DMS153 treated with DMSO at 0.1 percent for 48 hours (cell line): ENCODE measurements around the gene WIPF3.

Source experiments
- DNase-seq: peaks from one replicate; lab custom pipeline; 2025; ENCODE audit not compliant: unreplicated experiment; lab: John Stamatoyannopoulos, UW

The WIPF3 gene

DNA sequence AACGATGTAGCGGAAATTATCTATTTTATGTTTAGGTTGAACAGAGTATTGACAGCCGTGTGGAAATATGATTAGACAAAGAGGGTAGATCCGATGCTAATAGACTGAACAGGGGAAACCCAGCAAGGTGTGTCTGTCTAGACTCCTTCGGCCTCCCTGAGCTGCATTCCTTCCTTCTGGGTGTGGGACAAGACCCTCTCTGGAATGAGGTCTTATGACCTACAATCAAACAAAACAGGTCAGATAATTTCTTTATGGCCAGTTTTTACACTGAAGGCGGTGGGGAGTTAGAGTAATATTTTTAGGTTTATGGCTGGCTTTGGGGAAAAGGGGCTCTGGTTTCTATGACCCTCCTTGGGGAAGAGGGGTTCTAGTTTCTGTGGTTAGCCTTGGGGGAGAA, 41.2 kb downstream of the WIPF3 start:
- DNase-seq = no peak

DNA sequence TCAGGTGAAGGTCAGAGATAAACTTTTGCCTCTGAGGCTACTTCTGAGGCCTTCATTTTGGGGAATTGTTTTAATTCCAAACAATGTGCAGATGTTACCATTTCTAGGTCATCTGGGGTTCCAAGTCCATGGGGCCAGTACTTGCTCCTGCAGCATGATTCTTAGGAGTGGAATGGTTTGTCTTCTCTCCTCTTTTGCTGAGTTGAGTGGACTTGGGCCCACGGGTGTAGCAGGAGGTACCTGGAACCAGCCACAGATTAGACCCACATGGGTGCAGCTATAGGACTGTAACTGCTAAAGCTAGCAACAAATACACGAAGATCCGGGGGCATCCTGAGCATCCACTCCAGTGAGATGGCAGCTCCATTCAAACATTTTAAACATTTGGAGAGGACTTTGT, 41.6 kb downstream of the WIPF3 start:
- DNase-seq = no peak

DNA sequence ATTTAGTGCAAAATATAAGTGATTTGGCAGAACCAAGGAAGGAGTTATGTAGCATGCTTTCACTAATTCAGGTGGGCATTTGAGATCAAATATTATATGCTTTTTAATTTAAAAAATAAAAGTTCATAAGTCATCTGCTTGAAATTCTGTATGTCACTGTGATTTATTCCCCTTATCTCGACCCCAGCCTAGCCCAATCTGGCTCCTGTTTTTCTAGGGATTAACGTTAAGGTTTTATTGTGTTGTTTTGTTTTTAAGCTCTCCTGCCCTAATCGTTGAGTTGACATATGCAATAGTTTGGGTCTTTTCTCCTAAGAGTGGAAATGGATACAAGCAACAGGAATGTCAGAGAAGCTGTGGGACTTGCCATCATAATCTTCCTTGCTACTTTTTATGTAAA, 42.6 kb downstream of the WIPF3 start:
- DNase-seq = no peak

DNA sequence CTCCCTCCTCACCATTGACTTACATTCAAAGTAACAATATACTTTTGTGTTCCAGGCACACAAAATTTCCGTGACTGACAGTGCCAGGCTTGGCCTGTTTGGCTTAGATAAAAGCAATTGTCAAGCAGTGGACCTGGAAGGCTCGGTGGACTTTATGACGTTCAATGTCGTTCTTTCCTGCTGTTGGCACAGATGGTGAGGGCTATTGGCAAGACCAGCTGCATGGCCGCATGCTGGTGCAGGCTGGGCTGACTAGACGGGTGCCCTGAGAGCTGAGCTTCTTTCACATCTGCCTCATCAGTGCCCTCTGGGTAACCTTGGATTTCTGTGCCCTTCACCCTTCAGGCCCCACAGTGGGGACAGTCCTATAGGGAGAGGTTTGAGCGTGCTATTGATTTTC, 45.2 kb downstream of the WIPF3 start:
- DNase-seq = no peak

DNA sequence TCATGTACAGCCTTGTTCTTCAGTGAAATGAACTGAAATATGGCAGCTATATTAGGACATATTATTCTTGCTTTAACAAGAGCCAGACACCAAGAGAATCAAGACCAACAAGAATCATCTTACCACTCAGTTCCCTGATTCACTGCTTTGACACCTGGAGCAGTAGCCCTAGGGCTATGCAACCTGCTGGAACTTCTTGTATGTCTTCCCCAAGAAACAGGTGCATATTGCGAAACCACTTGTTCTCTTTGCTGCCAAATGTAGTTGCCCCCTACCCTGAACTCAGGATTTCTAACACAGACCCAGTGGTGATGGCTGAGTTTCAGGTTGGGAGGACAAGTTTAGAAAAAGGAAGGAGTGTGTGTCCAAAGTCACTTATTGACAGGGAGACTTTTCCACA, 46.1 kb downstream of the WIPF3 start:
- DNase-seq = no peak

DNA sequence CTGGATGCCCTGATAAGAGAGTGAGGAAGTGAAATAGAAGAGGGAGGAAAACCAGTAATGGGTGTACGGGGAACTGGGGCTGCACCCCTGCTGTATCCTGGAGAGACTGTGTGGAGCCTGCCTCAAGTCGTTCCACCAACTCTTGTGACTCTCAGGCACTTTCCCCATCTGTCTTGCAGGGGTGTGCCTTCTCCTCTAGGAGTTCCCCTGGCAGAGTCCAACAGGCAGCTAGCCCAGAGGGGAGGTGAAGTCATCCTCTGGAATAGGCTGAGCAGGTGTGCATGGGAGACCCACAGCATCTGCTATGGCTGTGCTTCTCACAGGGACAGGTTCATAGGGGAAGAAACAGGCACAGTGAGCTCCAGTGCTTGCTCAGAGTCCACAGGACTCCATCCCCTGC, 46.8 kb downstream of the WIPF3 start:
- no peak for DNase-seq

DNA sequence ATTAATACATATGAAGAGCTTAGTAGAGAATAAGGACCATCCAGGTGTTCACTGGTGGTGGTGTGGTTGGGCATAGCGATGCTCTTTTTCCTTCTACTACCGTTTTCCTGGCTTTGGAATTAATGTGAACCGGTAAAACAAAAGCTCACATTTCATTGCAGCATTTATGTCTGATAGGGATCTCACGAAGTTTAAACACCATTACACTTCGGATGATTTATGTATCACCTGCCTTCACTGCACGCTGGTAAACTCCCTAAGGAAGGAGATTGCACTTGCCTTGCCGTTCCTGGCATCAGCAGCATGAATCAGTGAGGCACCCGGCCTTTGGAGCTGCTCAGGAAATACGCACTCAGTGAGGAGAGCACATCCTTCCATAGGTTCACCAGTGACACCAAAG, 47.5 kb downstream of the WIPF3 start:
- peak; percentile 81 for DNase-seq

DNA sequence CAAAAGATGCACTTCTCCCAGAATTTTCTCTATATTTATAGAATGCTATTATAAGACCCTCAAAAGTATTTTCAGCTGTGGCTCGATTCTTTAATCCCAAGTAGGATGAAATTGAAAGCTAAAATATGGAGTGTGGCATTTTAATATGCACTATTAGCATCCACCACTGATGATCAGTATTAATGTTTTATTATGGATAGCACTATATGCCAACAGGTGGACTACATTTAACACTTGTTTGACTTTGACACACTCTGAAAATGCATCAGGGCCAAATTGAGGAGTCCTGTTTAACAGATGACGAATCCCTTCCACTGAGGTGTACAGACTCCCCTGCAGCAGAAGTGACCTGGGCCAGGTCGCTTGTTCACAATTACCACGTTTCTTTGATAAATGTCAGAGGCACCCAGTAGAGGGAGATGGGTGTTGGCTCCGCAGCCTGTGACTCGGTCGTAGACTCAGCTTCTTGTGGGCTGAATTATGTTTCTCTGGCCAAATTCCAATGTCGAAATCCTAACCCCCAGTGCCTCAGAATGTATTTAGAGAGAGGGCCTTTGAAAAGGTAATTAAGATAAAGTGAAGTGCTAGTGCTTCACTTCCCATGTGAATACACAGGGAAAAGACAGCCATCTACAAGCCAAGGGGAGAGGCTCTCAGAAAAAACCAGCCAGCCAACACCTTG, 48.1 kb downstream of the WIPF3 start:
- DNase-seq = no peak

DNA sequence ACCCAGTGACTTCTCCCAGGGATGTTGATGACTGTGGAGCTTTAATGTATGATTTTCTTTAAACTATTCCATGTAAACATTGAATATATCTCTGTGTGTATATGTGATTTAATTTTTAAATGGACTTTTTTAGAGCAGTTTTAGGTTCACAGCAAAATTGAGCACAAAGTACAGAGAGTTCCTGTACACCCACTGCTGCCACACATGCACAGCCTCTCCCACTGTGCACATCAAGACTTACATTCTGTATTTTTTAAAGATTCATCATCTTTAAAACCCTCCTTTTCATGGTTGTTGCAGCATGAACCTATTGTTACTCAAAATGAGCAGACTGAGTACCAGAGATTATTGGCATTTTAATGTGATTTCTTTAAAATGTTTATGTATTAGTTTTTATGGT, 51.3 kb downstream of the WIPF3 start:
- DNase-seq = no peak

DNA sequence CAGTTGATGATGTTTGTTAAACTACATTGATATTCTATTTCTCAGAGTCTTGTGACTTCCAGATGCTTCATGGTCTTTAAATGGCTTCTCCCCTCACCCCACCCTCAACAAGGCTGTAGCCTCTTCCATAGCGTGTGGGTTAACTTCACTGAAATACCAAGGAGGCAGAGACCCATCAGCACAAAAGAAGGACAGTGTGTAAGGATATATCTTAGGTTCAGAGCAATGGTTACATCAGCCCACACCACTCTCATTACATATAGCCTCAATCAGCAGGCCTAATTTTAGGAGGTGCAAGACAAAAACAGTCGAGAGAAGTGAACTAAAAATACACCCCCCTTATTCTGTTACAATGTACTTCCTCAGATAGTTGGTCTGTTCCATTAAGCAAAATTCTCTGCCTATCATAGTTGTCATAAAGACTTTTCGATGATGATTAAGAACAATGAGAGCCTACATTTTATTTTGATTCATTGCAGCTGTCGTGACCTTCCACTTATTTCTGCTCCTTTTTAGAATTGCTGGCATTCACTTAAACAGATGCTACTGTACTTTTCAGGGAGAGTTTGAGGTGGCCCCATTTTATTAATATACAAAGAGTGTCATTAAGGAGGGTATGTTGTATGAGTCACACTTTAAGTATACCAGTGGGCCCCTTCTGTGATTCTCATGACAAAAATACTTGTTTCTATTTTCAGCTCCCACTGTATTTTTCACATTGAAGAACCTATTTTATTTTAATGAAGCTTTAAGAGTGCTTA, 52.1 kb downstream of the WIPF3 start:
- DNase-seq = no peak

DNA sequence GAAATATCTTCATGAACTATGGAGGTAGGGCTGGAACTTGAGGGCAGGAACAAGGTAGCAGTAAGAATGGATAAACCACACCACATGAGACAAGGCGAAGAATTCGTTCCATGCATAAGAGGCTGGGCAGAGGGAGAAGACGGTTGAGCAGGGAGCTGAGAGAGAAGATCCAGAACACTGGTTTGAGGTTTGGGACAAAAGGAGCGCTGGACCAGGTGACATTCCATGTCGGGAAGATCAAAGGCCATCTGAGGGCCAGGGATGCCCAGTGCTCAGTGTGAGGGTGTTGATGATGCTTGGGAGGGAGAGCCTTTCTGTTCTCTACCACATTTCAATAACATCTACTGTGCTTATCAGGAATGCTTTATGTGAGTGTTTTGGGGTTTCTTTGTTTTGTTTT, 52.8 kb downstream of the WIPF3 start:
- no peak for DNase-seq

DNA sequence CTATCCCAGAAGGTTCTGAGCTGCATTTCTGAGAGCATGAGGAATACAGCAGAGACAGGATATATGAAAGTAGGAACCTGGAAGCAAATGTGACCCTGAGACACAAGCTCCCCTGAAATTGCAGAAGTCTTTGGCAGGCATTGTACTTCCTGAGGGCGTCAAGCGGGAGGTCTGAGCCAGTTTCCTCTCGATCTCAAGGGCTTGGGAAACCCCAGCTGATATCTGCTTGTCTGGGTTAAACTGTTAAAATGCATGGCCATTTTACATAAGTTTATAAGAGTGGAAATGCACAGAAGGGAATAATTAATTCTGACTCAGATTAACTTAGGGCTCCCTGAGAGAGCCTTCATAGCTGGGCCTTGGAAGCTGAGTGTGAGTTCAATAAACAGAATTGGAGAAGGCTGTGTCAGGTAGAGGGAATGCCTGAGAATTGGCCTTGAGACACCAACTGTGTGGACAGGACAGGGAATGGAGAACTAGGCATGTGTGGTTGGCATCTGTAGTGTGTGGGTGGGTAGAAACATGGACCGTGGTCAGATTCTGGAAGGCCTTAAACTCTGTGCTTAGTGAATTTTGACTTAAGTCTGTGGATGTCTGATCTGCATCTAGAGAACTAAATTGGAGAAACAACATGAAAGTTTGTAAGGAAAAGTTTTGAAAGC, 53.3 kb downstream of the WIPF3 start:
- DNase-seq = no peak

DNA sequence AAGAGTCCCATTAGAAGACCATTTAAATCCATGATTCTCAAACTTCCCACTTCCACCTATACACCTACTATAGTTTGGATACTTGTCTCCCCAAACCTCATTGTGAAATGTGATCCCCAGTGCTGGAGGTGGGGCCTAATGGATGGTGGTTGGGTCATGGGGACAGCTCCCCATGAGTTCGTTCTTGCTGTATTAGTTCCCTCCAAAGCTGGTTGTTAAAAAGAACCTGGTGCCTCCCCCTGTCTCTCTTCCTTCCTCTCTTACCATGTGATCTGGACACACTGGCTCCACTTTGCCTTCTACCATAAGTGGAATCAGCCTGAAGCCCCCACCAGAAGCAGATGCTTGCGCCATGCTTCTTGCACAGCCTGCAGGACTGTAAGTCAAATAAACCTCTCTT, 53.9 kb downstream of the WIPF3 start:
- DNase-seq = no peak

DNA sequence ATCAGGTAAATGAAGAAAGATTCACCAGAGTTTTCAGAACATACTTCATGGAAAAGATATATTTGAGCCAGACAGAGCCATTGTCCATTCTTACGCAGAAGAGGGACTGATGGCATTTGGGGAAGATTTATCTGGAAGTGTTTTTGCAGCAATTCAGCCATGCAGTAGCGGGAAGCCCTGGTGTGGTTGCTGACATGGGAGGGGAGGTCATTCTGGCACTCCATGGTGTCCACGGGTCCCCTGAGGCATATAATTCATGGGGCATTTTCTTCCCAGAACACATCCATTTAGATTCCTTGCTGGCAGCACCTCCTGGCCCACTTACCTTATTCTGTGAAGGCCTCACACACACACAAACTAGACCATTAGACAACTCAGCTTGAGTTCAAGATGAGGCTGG, 55.6 kb downstream of the WIPF3 start:
- no peak for DNase-seq

DNA sequence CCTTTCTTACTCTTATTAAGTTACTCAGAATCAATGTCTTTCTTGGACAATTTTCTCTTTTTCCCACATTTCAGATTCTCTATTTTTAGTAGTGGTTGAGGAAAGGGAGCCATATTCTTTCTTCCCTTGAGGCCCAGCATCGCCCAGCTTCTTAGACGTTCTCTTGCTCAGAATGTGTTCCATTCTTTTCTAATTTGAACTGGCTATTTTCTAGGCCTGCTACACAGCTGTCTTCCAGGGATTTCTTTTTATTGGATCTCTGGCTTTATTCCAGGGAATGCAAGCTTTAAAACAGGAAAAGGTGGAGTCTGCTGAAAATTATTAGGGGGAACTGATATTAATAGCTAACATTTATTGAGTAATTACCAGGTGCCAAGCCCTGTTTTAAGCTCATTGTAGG, 58.3 kb downstream of the WIPF3 start:
- DNase-seq = no peak

DNA sequence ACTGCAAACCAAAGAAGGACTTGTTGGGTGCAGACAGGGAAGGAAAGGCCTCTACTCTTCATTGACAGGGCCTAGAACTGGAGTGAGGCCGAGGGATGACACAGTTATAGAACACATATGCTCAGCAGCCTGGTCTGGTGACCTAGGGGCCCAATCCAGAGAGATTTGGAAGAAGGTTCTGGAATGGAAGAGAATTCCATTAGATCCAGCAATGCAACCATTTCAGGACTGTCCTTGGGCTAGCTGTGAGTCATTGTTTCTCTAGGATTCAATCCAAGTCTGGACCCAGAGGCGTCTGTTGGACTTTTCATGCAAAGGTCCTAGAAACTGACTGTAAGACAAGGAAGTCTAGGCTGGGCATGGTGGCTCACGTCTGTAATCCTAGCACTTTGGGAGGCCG, 59.2 kb downstream of the WIPF3 start:
- DNase-seq = no peak

DNA sequence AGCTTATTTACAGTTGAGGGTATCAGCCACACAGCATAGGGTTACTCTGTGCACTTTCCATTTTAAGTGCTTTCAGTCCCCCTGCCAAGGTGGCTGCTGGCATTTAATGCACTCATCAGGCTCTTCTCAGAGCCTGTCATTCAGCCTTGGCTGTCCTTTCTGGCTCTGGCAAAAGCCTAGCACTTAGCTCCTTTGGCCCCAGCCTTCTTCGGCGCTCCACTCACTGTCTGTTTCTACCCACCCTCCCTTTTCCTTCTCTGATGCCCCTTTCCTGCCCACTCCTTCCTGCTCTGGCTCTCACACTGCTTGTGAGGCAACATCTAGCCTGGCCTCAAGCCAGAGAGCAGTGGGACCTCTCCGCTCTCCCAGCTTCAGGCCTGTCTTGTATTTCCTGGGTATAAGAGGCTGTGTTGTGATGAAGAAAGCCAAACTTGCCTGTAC, 60.2 kb downstream of the WIPF3 start:
- no peak for DNase-seq

DNA sequence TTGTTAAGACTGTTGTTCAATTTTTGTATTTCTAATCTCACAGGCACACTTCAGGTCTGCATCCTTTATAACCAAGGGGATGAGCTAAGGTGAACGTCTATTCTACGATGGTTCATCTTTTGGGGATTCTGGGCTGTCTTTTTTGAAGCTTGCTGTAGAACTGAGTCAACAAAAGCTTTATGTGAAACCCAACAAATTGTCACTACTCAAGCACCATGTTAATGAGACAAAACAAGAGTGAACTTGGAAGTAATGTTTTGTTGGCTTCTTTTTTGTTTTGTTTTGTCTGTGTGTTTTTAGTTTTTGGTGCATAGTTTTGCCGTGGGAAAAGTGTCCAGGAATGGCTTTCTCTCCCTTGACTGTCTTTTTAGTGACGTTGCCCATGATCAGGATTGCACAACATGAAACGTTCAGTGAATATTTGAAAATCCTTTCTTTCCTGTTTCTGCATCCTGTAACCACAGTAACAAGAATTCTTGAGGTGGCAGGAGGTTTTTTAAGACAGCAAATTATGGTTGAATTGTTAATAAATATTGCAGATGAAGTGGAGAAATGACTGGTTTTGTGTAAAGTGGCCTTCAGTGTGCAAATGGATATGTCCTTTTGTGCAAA, 65.6 kb downstream of the WIPF3 start:
- DNase-seq = no peak

DNA sequence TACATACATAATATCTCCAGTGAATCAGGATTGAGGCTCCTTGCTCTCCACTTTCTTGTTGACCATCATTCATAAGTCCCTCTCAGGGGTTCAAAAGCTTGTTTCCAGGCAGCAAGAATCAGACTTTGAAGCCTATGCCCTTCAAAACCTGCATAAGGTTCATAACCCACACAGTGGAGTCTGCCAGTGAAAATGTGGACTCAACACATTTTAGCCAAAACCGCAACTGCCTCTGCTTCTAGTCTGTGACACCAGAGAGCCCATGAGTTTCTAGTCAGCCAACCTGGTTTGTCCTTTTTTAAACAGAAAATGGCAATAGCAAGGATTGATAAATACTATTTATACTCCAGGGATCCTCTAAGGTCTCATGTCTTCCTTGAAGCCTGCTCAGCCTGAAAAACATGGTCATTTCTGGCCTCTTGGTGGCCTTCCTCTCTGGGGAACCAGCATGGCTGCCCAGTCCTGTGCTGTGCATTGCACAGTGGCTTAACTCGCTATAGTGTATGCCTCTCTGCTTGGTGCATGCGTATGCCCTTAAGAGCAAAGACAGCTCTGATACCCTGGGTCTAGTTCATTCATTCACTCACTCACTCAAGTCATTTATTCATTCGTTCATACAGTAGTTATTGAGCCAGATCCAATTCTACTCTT, 67.5 kb downstream of the WIPF3 start:
- DNase-seq = no peak

DNA sequence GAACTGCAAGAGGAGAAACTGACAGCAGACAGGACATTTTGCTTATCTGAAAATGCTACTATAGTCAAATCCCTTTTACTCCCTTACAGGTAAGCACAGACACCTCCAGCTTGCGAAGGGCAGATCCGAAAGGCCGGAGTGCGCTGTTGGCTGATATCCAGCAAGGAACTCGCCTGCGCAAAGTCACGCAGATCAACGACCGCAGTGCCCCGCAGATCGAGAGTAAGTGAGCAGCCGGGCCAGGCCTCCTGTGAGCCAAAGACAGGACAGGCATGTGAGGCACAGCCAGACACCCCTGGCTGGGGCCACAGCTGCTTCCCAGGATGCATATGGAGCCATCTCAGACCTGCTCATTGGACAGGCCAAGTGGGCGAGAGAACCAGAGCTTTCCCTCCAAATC, 69.4 kb downstream of the WIPF3 start:
- DNase-seq = no peak

DNA sequence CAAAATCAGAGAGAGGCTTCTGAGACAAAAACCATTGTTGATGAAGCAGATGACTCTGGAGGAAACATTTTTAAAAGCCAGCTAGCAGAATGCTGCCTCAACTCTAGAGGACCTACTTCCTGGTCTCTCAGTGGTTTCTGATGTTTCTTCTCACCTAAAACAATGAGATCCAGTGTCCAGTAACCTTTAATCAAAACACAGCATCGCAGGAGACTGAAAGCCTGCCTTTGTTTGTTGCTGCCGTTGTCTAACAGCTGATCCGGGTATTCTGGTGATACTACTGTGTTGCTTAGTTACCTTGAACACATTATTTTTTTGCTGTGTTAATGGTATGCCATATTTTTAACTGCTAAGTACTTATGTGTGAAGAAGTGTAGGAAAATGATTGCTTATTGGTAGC, 70.9 kb downstream of the WIPF3 start:
- peak; percentile 62 for DNase-seq
